Measurements from ENCODE around the gene TEAD1. TPM values are rescaled to one million over a fixed set of nuclear protein-coding genes. Genes with fewer than 3 reads are reported as not detected.

Gene TEAD1
- total RNA-seq, 4 donors from 2014 or later: 38.8 to 110 (median 75.3) TPM

GRCh38 chr11:12752868-12753524 lies 78.8 kb downstream of the TEAD1 start:
- intact Hi-C loops (cut with DNase I; ENCODE audit: low total_unique reads): loop anchor here (10.0 kb wide), 1 partner anchor 52 kb away; no protein-coding TSS in a partner anchor
- H3K9me3 ChIP-seq: no peaks in the 10 kb centered on the region
- no peak overlapping the region for H3K27ac ChIP-seq
- no peak overlapping the region for H3K4me3 ChIP-seq
- H3K27me3 ChIP-seq: no peaks in the 10 kb centered on the region
- H3K36me3 ChIP-seq: no peaks in the 10 kb centered on the region
- H3K4me1 ChIP-seq: peaks cover 0 to 4% of the 10 kb centered on the region in 2 donors
- no peak for TF ChIP-seq CTCF (IDR thresholded peaks at IDR 0.05)
- no peak for TF ChIP-seq POLR2A (IDR thresholded peaks at IDR 0.05)
- DNase-seq: no peak

- Histone ChIP-seq H3K9me3 (no peaks in the 10 kb centered on the region), H3K4me3 (no peak overlapping the region), H3K4me1 (peaks cover 0 to 4% of the 10 kb centered on the region in 2 donors), H3K27ac (no peak overlapping the region), H3K36me3 (no peaks in the 10 kb centered on the region), H3K27me3 (no peaks in the 10 kb centered on the region)
- DNase-seq: no peak
- TF ChIP-seq CTCF (IDR thresholded peaks at IDR 0.05) (no peak), POLR2A (IDR thresholded peaks at IDR 0.05) (no peak)
- intact Hi-C loops (cut with DNase I; ENCODE audit: low total_unique reads): loop anchor here (10.0 kb wide), 1 partner anchor 51 kb away; no protein-coding TSS in a partner anchor
Measured at GRCh38 chr11:12754021-12754420, 79.8 kb downstream of the TEAD1 start.

- H3K27ac ChIP-seq: no peak overlapping the region
- H3K27me3 ChIP-seq: no peaks in the 10 kb centered on the region
- TF ChIP-seq POLR2A (IDR thresholded peaks at IDR 0.05) (no peak), CTCF (IDR thresholded peaks at IDR 0.05) (no peak)
- H3K36me3 ChIP-seq: no peaks in the 10 kb centered on the region
- no peaks in the 10 kb centered on the region for H3K9me3 ChIP-seq
- intact Hi-C loops (cut with DNase I; ENCODE audit: low total_unique reads): loop anchor here (10.0 kb wide), 1 partner anchor 50 kb away; no protein-coding TSS in a partner anchor
- H3K4me3 ChIP-seq: no peak overlapping the region
- no peak for DNase-seq
- peaks cover 0 to 4% of the 10 kb centered on the region in 2 donors for H3K4me1 ChIP-seq
Measured at GRCh38 chr11:12754582-12755234, 80.5 kb downstream of the TEAD1 start.

- Histone ChIP-seq H3K36me3 (no peaks in the 10 kb centered on the region), H3K4me1 (peaks cover 0 to 4% of the 10 kb centered on the region in 2 donors), H3K27me3 (no peaks in the 10 kb centered on the region), H3K4me3 (no peak overlapping the region), H3K27ac (no peak overlapping the region), H3K9me3 (no peaks in the 10 kb centered on the region)
- DNase-seq: no peak
- intact Hi-C loops (cut with DNase I; ENCODE audit: low total_unique reads): loop anchor here (10.0 kb wide), 1 partner anchor 49 kb away; no protein-coding TSS in a partner anchor
- TF ChIP-seq CTCF (IDR thresholded peaks at IDR 0.05): no peak
- no peak for TF ChIP-seq POLR2A (IDR thresholded peaks at IDR 0.05)
Measured at GRCh38 chr11:12755510-12756453, 81.6 kb downstream of the TEAD1 start.
